HFF-Myc (cell line): ENCODE results near the gene SAG.

ENCODE experiments used
- DNase-seq: peaks from one replicate; pipeline ENCODE4 v3.0.0-alpha.2; 2011; ENCODE audit warnings: low read depth; ENCODE audit errors: extremely low read depth
- H3K4me3 ChIP-seq: replicated peaks from 2 replicates; pipeline ENCODE4 v1.5.1; 2011; ENCODE audit warnings: low read depth, mild to moderate bottlenecking, control low read depth, low read length
- CTCF ChIP-seq: IDR thresholded peaks from 2 replicates; pipeline ENCODE4 v1.5.1; 2012; ENCODE audit warnings: mild to moderate bottlenecking, low read depth, low read length, control low read depth; ENCODE audit errors: missing control alignments

The SAG gene

GRCh38 chr2:233323851-233324250 is 16.2 kb downstream of the SAG start:
- no peak for TF ChIP-seq CTCF
- H3K4me3 ChIP-seq = no peak overlapping the region
- no peak for DNase-seq

- H3K4me3 ChIP-seq = no peak overlapping the region
- TF ChIP-seq CTCF = no peak
- DNase-seq = no peak
These were observed 17.6 kb downstream of the SAG start for GRCh38 chr2:233325256-233325655.

- DNase-seq = no peak
- no peak for TF ChIP-seq CTCF
- no peak overlapping the region for H3K4me3 ChIP-seq
These were observed 18.2 kb downstream of the SAG start for GRCh38 chr2:233325814-233326213.

- no peak overlapping the region for H3K4me3 ChIP-seq
- TF ChIP-seq CTCF = no peak
- DNase-seq = no peak
These were observed 18.9 kb downstream of the SAG start for GRCh38 chr2:233326500-233326899.

GRCh38 chr2:233328922-233329321 is 21.3 kb downstream of the SAG start:
- TF ChIP-seq CTCF = no peak
- H3K4me3 ChIP-seq = no peak overlapping the region

GRCh38 chr2:233329489-233330135 is 22.0 kb downstream of the SAG start:
- H3K4me3 ChIP-seq = no peak overlapping the region
- no peak for TF ChIP-seq CTCF
- no peak for DNase-seq

More at GRCh38 chr2:233328922-233329321, 21.3 kb downstream of the SAG start:
- DNase-seq = no peak

GRCh38 chr2:233331536-233331935 is 23.9 kb downstream of the SAG start:
- H3K4me3 ChIP-seq = no peak overlapping the region

More at GRCh38 chr2:233331536-233331935, 23.9 kb downstream of the SAG start:
- no peak for DNase-seq
- no peak for TF ChIP-seq CTCF
